ENCODE data around the gene RGPD3.

- no peak for TF ChIP-seq CTCF (IDR thresholded peaks at IDR 0.05)
- TF ChIP-seq EZH2 (IDR thresholded peaks at IDR 0.05; ENCODE audit: borderline replicate concordance, insufficient read depth, low read depth, low read length, poor library complexity, severe bottlenecking) = no peak
These were observed 48.7 kb upstream of the RGPD3 start for GRCh38 chr2:106516864-106517263.

Measured in B cell (primary cell).